Skin epidermis (tissue), 12 donors: Measurements from ENCODE around the gene SUGP1.
A peak's percentile ranks its signal among the peaks of the same experiment; 100 is the strongest.
"Not testable (repeated sequence)": the region's sequence is repeated elsewhere in the genome, so short reads cannot be mapped to it uniquely, and the experiment has no call there.

Source experiments
- H3K27ac ChIP-seq, 21 experiments: fragments of 200-600 bp; sonication (generic) in 11 of 21; one replicate each; pipeline ENCODE4 v1.5.0; 2020; ENCODE audit warnings: mild to moderate bottlenecking in 3 of 21, inconsistent platforms in 2 of 21, moderate library complexity in 2 of 21
- H3K4me3 ChIP-seq, 7 experiments: fragments of 200-600 bp; sonication (generic) in 2 of 7; one replicate each; pipeline ENCODE4 v1.5.0; 2020; ENCODE audit warnings: inconsistent platforms in 2 of 7, mild to moderate bottlenecking in 2 of 7, moderate library complexity in 1 of 7

The SUGP1 gene, protein sequence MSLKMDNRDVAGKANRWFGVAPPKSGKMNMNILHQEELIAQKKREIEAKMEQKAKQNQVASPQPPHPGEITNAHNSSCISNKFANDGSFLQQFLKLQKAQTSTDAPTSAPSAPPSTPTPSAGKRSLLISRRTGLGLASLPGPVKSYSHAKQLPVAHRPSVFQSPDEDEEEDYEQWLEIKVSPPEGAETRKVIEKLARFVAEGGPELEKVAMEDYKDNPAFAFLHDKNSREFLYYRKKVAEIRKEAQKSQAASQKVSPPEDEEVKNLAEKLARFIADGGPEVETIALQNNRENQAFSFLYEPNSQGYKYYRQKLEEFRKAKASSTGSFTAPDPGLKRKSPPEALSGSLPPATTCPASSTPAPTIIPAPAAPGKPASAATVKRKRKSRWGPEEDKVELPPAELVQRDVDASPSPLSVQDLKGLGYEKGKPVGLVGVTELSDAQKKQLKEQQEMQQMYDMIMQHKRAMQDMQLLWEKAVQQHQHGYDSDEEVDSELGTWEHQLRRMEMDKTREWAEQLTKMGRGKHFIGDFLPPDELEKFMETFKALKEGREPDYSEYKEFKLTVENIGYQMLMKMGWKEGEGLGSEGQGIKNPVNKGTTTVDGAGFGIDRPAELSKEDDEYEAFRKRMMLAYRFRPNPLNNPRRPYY

GRCh38 chr19:19320361-19321140, at the start of gene SUGP1, which contains the start of gene MAU2:
Gene SUGP1 (minus strand): TSS chr19:19320509. CDS start chr19:19320496, 13 bp downstream.
Gene MAU2 (plus strand): TSS chr19:19320829. CDS start chr19:19320860, 31 bp downstream.
- Histone ChIP-seq H3K27ac (peak within 1 kb of the TSS; percentile 78 to 99 (median 96)), H3K4me3 (peak within 1 kb of the TSS; percentile 92 to 100 (median 95))

- no peak overlapping the region for H3K4me3 ChIP-seq
- peak overlapping the region in 1 of 21 experiments; percentile 19 for H3K27ac ChIP-seq
Observed at GRCh38 chr19:19368087-19368486, 47.8 kb upstream of the SUGP1 start.

DNA sequence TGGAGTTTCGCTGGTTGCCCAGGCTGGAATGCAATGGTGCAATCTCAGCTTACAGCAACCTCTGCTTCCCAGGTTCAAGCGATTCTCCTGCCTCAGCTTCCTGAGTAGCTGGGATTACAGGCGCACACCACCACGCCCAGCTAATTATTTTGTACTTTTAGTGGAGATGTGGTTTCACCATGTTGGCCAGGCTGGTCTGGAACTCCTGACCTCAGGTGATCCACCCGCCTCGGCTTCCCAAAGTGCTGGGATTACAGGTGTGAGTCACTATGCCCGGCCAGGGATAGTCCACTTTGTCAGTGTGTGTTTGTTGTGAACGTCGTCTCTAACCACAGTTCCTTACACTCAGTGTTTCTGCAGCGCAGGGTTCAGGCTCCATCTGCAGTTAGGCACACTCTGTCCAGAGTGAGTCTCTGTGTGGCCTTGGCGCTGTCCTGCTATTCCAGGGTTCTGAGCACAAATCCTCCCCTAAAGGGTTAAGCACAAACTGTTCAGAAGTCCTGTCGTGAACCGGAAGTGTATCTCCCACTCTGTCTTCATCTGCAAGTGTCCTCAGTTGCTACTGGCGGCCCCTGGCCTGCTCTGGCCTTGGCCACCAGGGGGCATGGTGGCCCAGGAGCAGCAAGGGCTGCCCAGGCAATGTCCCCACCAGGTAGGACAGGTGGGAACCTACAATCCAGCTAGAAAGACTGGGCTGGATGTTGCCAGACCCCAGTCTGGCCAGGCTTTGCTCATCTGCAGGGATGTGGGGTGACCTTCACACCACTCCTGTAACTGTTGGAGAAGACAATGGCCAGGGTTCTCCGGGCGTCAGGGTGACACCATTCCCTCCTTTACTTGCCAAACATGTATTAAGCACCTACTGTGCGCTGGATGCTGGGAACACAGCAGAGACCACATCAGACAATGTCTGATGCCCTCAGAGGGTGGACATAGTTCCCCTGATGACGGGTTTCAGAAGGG, 46.4 kb upstream of the SUGP1 start:
- H3K4me3 ChIP-seq, result no peak overlapping the region
- peak overlapping the region in 6 of 21 experiments; percentile 12 to 58 (median 33) for H3K27ac ChIP-seq

DNA sequence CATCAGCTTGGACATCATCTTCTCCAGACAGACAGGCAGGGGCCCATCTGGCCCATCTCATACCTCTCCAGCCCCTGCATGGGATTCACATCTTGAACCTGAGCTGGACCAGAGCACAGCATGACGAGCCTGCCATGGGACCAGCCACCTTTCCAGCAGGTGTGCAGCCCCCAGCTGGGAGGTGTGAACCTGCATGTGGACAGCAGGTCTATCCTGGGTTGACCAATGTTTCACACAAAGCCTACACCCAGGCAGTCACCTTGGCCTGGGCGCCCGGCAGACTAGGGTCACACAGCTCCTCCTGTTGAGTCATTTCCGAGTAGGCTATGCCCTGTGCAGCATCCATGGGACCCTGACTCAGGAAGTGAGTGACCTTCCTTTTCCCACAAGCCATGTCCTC, 41.8 kb upstream of the SUGP1 start:
- H3K27ac ChIP-seq, result no peak overlapping the region

GRCh38 chr19:19361075-19361594, 40.8 kb upstream of the SUGP1 start:
- Histone ChIP-seq H3K27ac (peak overlapping the region in 1 of 21 experiments; percentile 31), H3K4me3 (no peak overlapping the region)

More for the DNA sequence above, 41.8 kb upstream of the SUGP1 start:
- no peak overlapping the region for H3K4me3 ChIP-seq

- H3K27ac ChIP-seq, result no peak overlapping the region
- H3K4me3 ChIP-seq, result no peak overlapping the region
Observed at GRCh38 chr19:19356901-19357566, 36.7 kb upstream of the SUGP1 start.

- no peak overlapping the region for H3K4me3 ChIP-seq
- no peak overlapping the region for H3K27ac ChIP-seq
Observed at GRCh38 chr19:19356500-19356899, 36.2 kb upstream of the SUGP1 start.

DNA sequence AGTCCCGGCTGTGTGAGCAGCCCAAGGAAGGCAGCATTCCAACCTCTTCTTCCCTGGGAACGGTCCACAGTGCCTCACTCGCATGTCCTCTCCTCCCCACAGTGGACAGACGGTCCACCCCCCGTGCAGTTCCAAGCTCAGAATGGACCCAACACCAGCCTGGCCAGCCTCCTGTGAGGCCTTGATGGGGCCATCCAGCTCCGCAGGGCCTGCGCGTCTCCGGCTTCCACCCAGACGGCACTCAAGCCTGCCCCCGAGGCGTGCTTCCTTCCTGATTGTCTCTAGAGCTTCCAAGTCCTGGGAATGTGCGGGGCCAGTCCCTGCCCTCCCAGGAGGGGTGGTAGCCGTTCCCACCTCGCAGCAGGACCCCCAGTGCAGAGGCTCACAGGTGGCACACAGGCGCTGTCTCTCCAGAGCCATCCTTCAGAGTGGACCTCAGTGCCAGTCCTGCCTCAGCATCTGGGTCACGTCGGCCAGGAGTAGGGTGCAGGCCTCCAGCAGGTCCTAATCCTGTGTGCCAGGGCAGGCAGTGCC, 35.4 kb upstream of the SUGP1 start:
- no peak overlapping the region for H3K27ac ChIP-seq
- no peak overlapping the region for H3K4me3 ChIP-seq

DNA sequence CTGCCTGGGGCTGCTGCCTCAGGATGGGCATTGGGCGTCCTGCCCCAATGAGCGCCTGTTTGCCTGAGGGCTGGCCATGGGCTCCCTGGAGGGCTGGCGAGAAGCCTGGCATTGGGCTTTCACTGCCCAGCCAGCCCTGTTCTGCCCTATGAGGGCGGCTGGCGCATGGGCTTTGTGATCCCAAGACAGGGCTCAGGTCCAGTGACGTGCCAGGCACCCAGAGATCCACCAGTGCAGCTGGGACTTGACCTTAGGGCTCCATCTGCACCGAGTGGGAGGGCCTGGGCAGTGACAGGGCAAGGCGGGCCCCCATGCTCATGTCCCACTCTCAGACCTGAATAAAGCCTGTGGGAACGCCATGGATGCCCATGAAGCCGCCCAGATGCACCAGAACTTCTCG, 34.6 kb upstream of the SUGP1 start:
- no peak overlapping the region for H3K27ac ChIP-seq

DNA sequence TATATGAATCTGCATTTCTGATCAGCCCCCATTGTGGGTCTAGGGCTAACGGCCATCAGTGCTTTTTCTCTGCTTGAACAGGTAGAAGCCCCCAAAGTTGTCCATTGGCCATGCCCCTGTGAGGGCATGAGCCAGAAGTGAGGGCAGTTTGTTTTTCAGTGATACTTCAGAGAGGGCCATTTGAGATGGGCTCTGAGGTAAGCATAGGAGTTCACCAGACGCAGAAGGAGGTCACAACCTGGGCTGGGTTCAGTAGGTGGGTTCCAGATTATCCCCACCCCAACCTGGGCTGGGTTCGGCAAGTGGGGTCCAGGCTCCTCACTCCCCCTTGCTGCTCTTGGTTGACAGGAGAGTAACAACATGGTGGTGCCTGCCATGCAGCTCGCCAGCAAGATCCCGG, 33.7 kb upstream of the SUGP1 start:
- Histone ChIP-seq H3K4me3 (no peak overlapping the region), H3K27ac (no peak overlapping the region)

More for the DNA sequence above, 34.6 kb upstream of the SUGP1 start:
- no peak overlapping the region for H3K4me3 ChIP-seq

GRCh38 chr19:19352823-19353222, 32.5 kb upstream of the SUGP1 start:
- no peak overlapping the region for H3K4me3 ChIP-seq
- H3K27ac ChIP-seq, result no peak overlapping the region

DNA sequence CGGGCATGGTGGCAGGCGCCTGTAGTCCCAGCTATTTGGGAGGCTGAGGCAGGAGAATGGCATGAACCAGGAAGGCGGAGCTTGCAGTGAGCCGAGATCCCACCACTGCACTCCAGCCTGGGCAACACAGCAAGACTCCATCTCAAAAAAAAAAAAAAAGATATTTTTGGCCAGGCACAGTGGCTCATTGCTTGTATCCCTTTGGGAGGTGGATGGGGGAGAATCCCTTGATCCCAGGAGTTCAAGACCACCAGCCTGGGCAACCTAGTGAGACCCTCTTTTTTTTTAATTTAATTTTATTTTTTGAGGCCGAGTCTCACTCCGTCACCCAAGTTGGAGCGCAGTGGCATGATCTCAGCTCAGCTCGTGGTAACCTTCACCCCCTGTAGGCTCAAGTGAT, 30.4 kb upstream of the SUGP1 start:
- H3K27ac ChIP-seq, H3K4me3 ChIP-seq: not testable (repeated sequence)

DNA sequence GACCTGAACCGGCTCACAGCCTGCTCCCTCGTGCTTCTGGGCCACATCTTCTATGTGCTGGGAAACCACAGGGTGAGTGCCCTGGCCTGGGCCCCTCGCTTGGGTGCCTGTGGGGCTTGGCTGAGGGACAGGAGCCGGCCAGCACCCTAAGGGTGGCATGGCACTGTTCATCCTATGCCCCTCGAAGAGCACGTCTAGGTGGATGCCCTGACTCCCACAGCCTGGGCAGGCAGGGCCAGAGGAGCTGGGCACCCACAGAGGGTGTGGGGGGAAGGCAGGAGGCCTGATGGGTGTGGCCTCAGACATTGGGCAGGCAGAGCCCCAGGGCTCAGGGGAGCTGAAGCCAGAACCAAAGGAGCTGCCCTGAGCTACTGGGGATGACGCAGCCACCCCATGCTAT, 29.1 kb upstream of the SUGP1 start:
- Histone ChIP-seq H3K27ac (no peak overlapping the region), H3K4me3 (no peak overlapping the region)

DNA sequence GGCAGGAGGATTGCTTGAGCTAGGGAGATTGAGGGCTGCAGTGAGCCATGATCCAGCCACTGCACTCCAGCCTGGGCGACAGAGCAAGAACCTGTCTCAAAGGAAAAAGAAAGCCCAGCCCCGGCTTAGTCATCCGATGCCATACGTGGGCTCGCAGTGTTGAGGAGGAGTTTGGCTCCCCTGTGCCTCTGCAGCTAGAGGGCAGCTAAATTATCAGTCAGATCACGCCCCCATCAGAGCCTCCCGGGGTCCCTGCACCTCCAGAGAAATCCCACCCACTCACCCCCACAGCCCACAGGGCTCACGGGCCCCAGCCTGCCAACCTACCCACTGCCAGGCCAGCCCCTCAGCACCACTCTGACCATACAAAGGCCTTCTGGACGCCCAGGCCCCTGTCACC, 28.0 kb upstream of the SUGP1 start:
- H3K4me3 ChIP-seq, result no peak overlapping the region
- H3K27ac ChIP-seq, result no peak overlapping the region

DNA sequence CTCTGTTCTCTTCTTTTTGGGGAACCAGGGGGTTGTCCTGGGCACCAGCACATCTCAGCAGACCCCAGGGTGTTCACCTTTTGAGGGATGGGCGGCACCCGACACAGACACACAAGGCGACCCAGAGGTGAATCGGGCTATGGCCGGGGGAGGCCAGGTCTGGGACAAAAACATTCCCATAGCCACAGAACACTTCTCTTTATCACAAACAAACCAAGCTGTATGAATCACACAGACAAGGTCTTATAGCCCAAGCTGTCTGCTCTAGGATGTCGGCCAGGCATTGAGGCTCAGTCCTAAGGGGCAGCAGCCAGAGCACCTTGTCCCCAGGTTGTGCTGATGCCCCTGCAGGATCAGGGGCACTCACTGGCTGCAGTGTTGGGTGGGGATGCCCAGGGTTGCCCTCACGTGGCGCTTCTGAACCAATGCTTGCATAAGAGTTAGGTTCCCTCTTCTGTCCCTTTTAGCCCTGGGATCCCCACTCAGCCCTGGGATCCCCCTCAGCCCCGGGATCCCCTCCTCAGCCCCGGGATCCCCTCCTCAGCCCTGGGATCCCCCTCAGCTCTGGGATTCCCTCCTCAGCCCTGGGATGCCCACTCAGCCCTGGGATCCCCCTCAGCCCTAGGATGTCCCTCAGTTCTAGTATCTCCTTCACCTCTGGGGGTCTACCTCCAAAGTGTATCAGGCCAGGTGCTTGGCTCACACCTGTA, 27.2 kb upstream of the SUGP1 start:
- H3K4me3 ChIP-seq, result no peak overlapping the region

GRCh38 chr19:19345970-19346369, 25.7 kb upstream of the SUGP1 start:
- no peak overlapping the region for H3K27ac ChIP-seq
- no peak overlapping the region for H3K4me3 ChIP-seq

More for the DNA sequence above, 27.2 kb upstream of the SUGP1 start:
- H3K27ac ChIP-seq, result no peak overlapping the region

GRCh38 chr19:19345232-19345631, 24.9 kb upstream of the SUGP1 start:
- Histone ChIP-seq H3K27ac (no peak overlapping the region), H3K4me3 (no peak overlapping the region)

DNA sequence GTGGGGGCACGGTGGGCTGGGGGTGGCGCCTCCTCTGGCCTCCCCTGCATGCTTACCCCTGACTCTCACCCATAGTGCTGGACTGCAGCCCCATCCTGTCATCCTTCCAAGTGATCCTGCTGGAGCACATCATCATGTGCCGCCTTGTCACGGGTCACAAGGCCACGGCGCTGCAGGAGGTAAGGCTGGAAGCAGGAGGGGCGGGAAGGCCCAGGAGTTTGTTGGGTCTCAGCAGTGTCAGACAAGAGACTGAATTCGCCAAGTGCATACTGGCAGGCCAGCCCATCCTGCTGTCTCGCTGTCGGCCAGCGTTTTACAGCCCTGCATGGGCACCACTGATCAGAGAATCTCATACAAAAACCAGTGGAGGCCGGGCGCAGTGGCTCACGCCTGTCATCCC, 23.5 kb upstream of the SUGP1 start:
- H3K27ac ChIP-seq, result no peak overlapping the region
- H3K4me3 ChIP-seq, result no peak overlapping the region
